HEK293 (cell line): ENCODE results near the gene IL1RAPL1.

Source experiments
- CTCF ChIA-PET: fragments of 350-600 bp; formaldehyde crosslinking; extraction: SDS; loops from one replicate; lab custom pipeline; 2021; ENCODE audit warnings: antibody characterized with exemption; lab: Yijun Ruan, JAX
- POLR2A ChIA-PET: fragments of 300-600 bp; formaldehyde crosslinking; extraction: SDS; loops from one replicate; lab custom pipeline; 2020; ENCODE audit warnings: antibody characterized with exemption, inconsistent platforms; lab: Yijun Ruan, JAX
- H3K27ac ChIP-seq: fragments of 200-500 bp; sonication (Bioruptor generic); 2 replicates; pipeline ENCODE4 v1.5.1; 2014; ENCODE audit warnings: low read depth, low read length, control low read depth, inconsistent platforms; ENCODE audit errors: extremely low read depth
- H3K36me3 ChIP-seq, 2 experiments: fragments of 200-500 bp in 1 of 2; sonication (Bioruptor generic) in 1 of 2; 1 replicate in 1 of 2; 2 replicates in 1 of 2; pipeline ENCODE4 v1.5.1; 2014 to 2017; ENCODE audit warnings: inconsistent platforms in 2 of 2, low read length in 2 of 2; ENCODE audit not compliant: control insufficient read depth in 2 of 2, insufficient read depth in 1 of 2
- H3K4me1 ChIP-seq: fragments of 200-500 bp; sonication (Bioruptor generic); 2 replicates; pipeline ENCODE4 v1.5.1; 2014; ENCODE audit warnings: mild to moderate bottlenecking, low read length, inconsistent platforms; ENCODE audit not compliant: control insufficient read depth, insufficient read depth
- H3K4me3 ChIP-seq: 2 replicates; pipeline ENCODE4 v1.5.1; 2011; ENCODE audit warnings: low read depth, mild to moderate bottlenecking, control low read depth, low read length, moderate library complexity
- H3K9me3 ChIP-seq: fragments of 200-500 bp; sonication (Bioruptor generic); 2 replicates; pipeline ENCODE4 v1.5.1; 2014; ENCODE audit warnings: low read depth, low read length, inconsistent platforms; ENCODE audit not compliant: control insufficient read depth, insufficient read depth
- GFI1B ChIP-seq: fragments of 450-650 bp; formaldehyde crosslinking; IDR thresholded peaks from 2 replicates; pipeline ENCODE4 v1.5.1; 2016; ENCODE audit warnings: missing biosample characterization, missing genetic modification characterization
- GLIS2 ChIP-seq: fragments of 450-650 bp; formaldehyde crosslinking; IDR thresholded peaks from 2 replicates; pipeline ENCODE4 v1.5.1; 2016; ENCODE audit warnings: missing biosample characterization, missing genetic modification characterization
- HOXA7 ChIP-seq: sonication (generic); formaldehyde crosslinking; IDR thresholded peaks from 2 replicates; pipeline ENCODE4 v1.8.1; 2022; ENCODE audit warnings: missing genetic modification reagents, borderline replicate concordance
- ZBTB21 ChIP-seq: fragments of 450-650 bp; formaldehyde crosslinking; IDR thresholded peaks from 2 replicates; pipeline ENCODE4 v1.5.1; 2017; ENCODE audit warnings: missing biosample characterization, missing genetic modification characterization
- ZFP41 ChIP-seq: fragments of 450-650 bp; formaldehyde crosslinking; IDR thresholded peaks from 2 replicates; pipeline ENCODE4 v1.5.1; 2016; ENCODE audit warnings: missing biosample characterization, missing genetic modification characterization, borderline replicate concordance
- ZNF146 ChIP-seq: fragments of 450-650 bp; formaldehyde crosslinking; IDR thresholded peaks from 2 replicates; pipeline ENCODE4 v1.5.1; 2016; ENCODE audit warnings: missing biosample characterization, missing genetic modification characterization
- ZNF211 ChIP-seq: fragments of 450-650 bp; formaldehyde crosslinking; IDR thresholded peaks from 2 replicates; pipeline ENCODE4 v1.5.1; 2016; ENCODE audit warnings: low read depth, missing biosample characterization, missing genetic modification characterization
- ZNF239 ChIP-seq: fragments of 450-650 bp; formaldehyde crosslinking; IDR thresholded peaks from 2 replicates; pipeline ENCODE4 v1.5.1; 2016; ENCODE audit warnings: missing biosample characterization, missing genetic modification characterization
- ZNF292 ChIP-seq: fragments of 450-650 bp; formaldehyde crosslinking; IDR thresholded peaks from 2 replicates; pipeline ENCODE4 v1.5.1; 2016; ENCODE audit warnings: low read depth, missing biosample characterization, missing genetic modification characterization, borderline replicate concordance
- ZNF311 ChIP-seq: fragments of 450-650 bp; formaldehyde crosslinking; IDR thresholded peaks from 2 replicates; pipeline ENCODE4 v1.5.1; 2017; ENCODE audit warnings: missing biosample characterization, missing genetic modification characterization, borderline replicate concordance
- ZNF341 ChIP-seq: fragments of 450-650 bp; formaldehyde crosslinking; IDR thresholded peaks from 2 replicates; pipeline ENCODE4; 2016; ENCODE audit warnings: low read depth, missing biosample characterization, missing genetic modification characterization
- ZNF555 ChIP-seq: fragments of 450-650 bp; formaldehyde crosslinking; conservative IDR thresholded peaks from 2 replicates; pipeline ENCODE4 v1.5.1; 2017; ENCODE audit warnings: missing biosample characterization, mild to moderate bottlenecking, missing genetic modification characterization, inconsistent platforms
- ZNF561 ChIP-seq: fragments of 450-650 bp; IDR thresholded peaks from 2 replicates; pipeline ENCODE4 v1.5.1; 2018; ENCODE audit warnings: missing biosample characterization, missing genetic modification characterization, borderline replicate concordance
- ZNF623 ChIP-seq: fragments of 450-650 bp; formaldehyde crosslinking; IDR thresholded peaks from 2 replicates; pipeline ENCODE4 v1.5.1; 2016; ENCODE audit warnings: missing biosample characterization, missing genetic modification characterization
- ZNF701 ChIP-seq: fragments of 450-650 bp; formaldehyde crosslinking; IDR thresholded peaks from 2 replicates; pipeline ENCODE4 v1.5.1; 2016; ENCODE audit warnings: missing biosample characterization, missing genetic modification characterization
- TF ChIP-seq, protein P1 (sequence below): fragments of 450-650 bp; formaldehyde crosslinking; IDR thresholded peaks from 2 replicates; pipeline ENCODE4 v1.5.1; 2016; ENCODE audit warnings: missing biosample characterization, missing genetic modification characterization
- TF ChIP-seq, protein P2 (sequence below): fragments of 450-650 bp; formaldehyde crosslinking; IDR thresholded peaks from 2 replicates; pipeline ENCODE4 v1.5.1; 2016; ENCODE audit warnings: missing biosample characterization, missing genetic modification characterization, borderline replicate concordance
- TF ChIP-seq, protein P3 (sequence below): fragments of 450-650 bp; formaldehyde crosslinking; IDR thresholded peaks from 2 replicates; pipeline ENCODE4 v1.5.1; 2017; ENCODE audit warnings: missing biosample characterization, missing genetic modification characterization
- TF ChIP-seq, protein P4 (sequence below): fragments of 450-650 bp; formaldehyde crosslinking; IDR thresholded peaks from 2 replicates; pipeline ENCODE4 v1.5.1; 2016; ENCODE audit warnings: missing biosample characterization, missing genetic modification characterization
- TF ChIP-seq, protein P5 (sequence below): fragments of 450-650 bp; formaldehyde crosslinking; IDR thresholded peaks from 2 replicates; pipeline ENCODE4 v1.5.1; 2016; ENCODE audit warnings: missing biosample characterization, missing genetic modification characterization, low read depth

IL1RAPL1 gene

DNA sequence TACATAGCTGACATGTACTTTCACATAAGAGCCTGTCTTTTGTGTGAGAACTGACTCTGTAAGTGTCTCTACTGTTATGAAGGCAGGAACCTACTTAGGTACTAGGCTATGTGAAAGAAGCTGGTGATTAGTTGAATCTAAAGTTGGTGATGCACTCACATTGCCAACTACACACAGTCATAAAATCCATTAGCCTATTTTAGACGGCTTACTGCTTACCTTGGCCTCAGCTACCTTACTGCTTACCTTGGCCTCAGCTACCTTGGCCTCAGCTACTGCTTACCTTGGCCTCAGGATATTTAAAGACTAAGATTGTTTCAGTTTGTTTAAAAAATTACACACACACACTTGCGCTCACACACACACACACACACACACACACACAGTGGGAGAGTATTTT, 549.7 kb downstream of the IL1RAPL1 start:
- POLR2A ChIA-PET, result no interaction called here
- CTCF ChIA-PET, result no interaction called here
- Histone ChIP-seq H3K36me3 (no peaks in the 10 kb centered on the region), H3K9me3 (no peaks in the 10 kb centered on the region), H3K4me1 (no peaks in the 10 kb centered on the region)
- TF ChIP-seq ZNF311, result no peak
- TF ChIP-seq HOXA7 (CRISPR knock-in tag), result no peak
- TF ChIP-seq GFI1B (tag by site-specific recombination), result no peak
- no peak for TF ChIP-seq ZNF701 (tag by site-specific recombination)
- no peak for TF ChIP-seq ZNF555 (tag by site-specific recombination)
- no peak for TF ChIP-seq ZNF561
- TF ChIP-seq ZNF146 (tag by site-specific recombination), result no peak
- TF ChIP-seq ZNF292 (tag by site-specific recombination), result no peak
- TF ChIP-seq ZNF341 (tag by site-specific recombination), result no peak
- TF ChIP-seq, all 188 proteins: peak for 0
- H3K4me3 ChIP-seq, result no peak overlapping the region
- no peak overlapping the region for H3K27ac ChIP-seq

DNA sequence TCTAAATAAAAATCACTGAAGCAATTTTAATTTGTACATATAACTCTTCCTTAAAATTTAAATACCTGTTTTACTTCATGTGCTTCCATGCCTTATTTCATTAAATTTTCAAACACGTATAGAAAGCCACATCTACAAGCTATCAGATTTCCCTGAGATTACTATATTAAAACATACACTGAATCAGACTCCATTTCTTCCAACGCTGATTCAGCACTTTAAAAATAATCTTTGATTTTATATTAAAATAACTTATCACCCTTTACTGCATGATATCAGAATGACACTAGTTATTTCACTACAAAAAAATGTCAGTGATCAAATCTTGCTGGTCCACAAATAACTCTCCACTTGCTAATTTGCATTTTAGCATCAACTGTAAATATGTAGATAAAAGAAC, 550.8 kb downstream of the IL1RAPL1 start:
- CTCF ChIA-PET, result no interaction called here
- Histone ChIP-seq H3K4me1 (no peaks in the 10 kb centered on the region), H3K4me3 (no peak overlapping the region), H3K9me3 (no peaks in the 10 kb centered on the region), H3K36me3 (no peaks in the 10 kb centered on the region), H3K27ac (no peak overlapping the region)
- POLR2A ChIA-PET, result no interaction called here
- TF ChIP-seq, protein P1, sequence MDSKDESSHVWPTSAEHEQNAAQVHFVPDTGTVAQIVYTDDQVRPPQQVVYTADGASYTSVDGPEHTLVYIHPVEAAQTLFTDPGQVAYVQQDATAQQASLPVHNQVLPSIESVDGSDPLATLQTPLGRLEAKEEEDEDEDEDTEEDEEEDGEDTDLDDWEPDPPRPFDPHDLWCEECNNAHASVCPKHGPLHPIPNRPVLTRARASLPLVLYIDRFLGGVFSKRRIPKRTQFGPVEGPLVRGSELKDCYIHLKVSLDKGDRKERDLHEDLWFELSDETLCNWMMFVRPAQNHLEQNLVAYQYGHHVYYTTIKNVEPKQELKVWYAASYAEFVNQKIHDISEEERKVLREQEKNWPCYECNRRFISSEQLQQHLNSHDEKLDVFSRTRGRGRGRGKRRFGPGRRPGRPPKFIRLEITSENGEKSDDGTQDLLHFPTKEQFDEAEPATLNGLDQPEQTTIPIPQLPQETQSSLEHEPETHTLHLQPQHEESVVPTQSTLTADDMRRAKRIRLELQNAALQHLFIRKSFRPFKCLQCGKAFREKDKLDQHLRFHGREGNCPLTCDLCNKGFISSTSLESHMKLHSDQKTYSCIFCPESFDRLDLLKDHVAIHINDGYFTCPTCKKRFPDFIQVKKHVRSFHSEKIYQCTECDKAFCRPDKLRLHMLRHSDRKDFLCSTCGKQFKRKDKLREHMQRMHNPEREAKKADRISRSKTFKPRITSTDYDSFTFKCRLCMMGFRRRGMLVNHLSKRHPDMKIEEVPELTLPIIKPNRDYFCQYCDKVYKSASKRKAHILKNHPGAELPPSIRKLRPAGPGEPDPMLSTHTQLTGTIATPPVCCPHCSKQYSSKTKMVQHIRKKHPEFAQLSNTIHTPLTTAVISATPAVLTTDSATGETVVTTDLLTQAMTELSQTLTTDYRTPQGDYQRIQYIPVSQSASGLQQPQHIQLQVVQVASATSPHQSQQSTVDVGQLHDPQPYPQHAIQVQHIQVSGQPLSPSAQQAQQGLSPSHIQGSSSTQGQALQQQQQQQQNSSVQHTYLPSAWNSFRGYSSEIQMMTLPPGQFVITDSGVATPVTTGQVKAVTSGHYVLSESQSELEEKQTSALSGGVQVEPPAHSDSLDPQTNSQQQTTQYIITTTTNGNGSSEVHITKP (tag by site-specific recombination), result no peak
- TF ChIP-seq ZNF239 (tag by site-specific recombination), result no peak
- TF ChIP-seq GLIS2 (tag by site-specific recombination), result no peak
- TF ChIP-seq, protein P2, sequence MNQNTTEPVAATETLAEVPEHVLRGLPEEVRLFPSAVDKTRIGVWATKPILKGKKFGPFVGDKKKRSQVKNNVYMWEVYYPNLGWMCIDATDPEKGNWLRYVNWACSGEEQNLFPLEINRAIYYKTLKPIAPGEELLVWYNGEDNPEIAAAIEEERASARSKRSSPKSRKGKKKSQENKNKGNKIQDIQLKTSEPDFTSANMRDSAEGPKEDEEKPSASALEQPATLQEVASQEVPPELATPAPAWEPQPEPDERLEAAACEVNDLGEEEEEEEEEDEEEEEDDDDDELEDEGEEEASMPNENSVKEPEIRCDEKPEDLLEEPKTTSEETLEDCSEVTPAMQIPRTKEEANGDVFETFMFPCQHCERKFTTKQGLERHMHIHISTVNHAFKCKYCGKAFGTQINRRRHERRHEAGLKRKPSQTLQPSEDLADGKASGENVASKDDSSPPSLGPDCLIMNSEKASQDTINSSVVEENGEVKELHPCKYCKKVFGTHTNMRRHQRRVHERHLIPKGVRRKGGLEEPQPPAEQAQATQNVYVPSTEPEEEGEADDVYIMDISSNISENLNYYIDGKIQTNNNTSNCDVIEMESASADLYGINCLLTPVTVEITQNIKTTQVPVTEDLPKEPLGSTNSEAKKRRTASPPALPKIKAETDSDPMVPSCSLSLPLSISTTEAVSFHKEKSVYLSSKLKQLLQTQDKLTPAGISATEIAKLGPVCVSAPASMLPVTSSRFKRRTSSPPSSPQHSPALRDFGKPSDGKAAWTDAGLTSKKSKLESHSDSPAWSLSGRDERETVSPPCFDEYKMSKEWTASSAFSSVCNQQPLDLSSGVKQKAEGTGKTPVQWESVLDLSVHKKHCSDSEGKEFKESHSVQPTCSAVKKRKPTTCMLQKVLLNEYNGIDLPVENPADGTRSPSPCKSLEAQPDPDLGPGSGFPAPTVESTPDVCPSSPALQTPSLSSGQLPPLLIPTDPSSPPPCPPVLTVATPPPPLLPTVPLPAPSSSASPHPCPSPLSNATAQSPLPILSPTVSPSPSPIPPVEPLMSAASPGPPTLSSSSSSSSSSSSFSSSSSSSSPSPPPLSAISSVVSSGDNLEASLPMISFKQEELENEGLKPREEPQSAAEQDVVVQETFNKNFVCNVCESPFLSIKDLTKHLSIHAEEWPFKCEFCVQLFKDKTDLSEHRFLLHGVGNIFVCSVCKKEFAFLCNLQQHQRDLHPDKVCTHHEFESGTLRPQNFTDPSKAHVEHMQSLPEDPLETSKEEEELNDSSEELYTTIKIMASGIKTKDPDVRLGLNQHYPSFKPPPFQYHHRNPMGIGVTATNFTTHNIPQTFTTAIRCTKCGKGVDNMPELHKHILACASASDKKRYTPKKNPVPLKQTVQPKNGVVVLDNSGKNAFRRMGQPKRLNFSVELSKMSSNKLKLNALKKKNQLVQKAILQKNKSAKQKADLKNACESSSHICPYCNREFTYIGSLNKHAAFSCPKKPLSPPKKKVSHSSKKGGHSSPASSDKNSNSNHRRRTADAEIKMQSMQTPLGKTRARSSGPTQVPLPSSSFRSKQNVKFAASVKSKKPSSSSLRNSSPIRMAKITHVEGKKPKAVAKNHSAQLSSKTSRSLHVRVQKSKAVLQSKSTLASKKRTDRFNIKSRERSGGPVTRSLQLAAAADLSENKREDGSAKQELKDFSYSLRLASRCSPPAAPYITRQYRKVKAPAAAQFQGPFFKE (tag by site-specific recombination), result no peak
- TF ChIP-seq, protein P3, sequence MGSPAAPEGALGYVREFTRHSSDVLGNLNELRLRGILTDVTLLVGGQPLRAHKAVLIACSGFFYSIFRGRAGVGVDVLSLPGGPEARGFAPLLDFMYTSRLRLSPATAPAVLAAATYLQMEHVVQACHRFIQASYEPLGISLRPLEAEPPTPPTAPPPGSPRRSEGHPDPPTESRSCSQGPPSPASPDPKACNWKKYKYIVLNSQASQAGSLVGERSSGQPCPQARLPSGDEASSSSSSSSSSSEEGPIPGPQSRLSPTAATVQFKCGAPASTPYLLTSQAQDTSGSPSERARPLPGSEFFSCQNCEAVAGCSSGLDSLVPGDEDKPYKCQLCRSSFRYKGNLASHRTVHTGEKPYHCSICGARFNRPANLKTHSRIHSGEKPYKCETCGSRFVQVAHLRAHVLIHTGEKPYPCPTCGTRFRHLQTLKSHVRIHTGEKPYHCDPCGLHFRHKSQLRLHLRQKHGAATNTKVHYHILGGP (tag by site-specific recombination), result no peak
- no peak for TF ChIP-seq ZBTB21 (tag by site-specific recombination)
- TF ChIP-seq HOXA7 (CRISPR knock-in tag), result no peak
- no peak for TF ChIP-seq ZNF623 (tag by site-specific recombination)
- TF ChIP-seq ZNF211 (tag by site-specific recombination), result no peak
- TF ChIP-seq ZFP41 (tag by site-specific recombination), result no peak
- TF ChIP-seq, protein P4, sequence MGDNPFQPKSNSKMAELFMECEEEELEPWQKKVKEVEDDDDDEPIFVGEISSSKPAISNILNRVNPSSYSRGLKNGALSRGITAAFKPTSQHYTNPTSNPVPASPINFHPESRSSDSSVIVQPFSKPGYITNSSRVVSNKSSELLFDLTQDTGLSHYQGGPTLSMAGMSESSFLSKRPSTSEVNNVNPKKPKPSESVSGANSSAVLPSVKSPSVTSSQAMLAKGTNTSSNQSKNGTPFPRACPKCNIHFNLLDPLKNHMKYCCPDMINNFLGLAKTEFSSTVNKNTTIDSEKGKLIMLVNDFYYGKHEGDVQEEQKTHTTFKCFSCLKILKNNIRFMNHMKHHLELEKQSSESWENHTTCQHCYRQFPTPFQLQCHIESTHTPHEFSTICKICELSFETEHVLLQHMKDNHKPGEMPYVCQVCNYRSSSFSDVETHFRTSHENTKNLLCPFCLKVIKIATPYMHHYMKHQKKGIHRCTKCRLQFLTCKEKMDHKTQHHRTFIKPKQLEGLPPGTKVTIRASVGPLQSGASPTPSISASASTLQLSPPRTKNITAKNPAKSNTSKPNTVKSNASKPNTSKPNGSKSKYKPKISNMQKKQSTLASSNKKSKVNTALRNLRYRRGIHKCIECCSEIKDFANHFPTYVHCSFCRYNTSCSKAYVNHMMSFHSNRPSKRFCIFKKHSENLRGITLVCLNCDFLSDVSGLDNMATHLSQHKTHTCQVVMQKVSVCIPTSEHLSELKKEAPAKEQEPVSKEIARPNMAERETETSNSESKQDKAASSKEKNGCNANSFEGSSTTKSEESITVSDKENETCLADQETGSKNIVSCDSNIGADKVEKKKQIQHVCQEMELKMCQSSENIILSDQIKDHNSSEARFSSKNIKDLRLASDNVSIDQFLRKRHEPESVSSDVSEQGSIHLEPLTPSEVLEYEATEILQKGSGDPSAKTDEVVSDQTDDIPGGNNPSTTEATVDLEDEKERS (tag by site-specific recombination), result no peak
- TF ChIP-seq, protein P5, sequence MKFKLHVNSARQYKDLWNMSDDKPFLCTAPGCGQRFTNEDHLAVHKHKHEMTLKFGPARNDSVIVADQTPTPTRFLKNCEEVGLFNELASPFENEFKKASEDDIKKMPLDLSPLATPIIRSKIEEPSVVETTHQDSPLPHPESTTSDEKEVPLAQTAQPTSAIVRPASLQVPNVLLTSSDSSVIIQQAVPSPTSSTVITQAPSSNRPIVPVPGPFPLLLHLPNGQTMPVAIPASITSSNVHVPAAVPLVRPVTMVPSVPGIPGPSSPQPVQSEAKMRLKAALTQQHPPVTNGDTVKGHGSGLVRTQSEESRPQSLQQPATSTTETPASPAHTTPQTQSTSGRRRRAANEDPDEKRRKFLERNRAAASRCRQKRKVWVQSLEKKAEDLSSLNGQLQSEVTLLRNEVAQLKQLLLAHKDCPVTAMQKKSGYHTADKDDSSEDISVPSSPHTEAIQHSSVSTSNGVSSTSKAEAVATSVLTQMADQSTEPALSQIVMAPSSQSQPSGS (tag by site-specific recombination), result no peak
